Measurements from ENCODE around the gene HOXA11.

Gene HOXA11

GRCh38 chr7:27170426-27171324, 14.4 kb downstream of the HOXA11 start:
- no peaks in the 10 kb centered on the region for H3K4me1 ChIP-seq (ENCODE audit: control insufficient read depth, insufficient read depth, low read length)
- peaks cover 100% of the 10 kb centered on the region for H3K27me3 ChIP-seq (ENCODE audit: control insufficient read depth, insufficient read depth, low read length)
- no peak overlapping the region for H3K4me3 ChIP-seq (ENCODE audit: low read depth, low read length)
- H3K9me3 ChIP-seq (ENCODE audit: control insufficient read depth, insufficient read depth, low read length): no peaks in the 10 kb centered on the region
- no peak overlapping the region for H3K9ac ChIP-seq (ENCODE audit: low read depth, low read length)
- H3K27ac ChIP-seq (ENCODE audit: low read depth, low read length): no peak overlapping the region
- no peaks in the 10 kb centered on the region for H3K36me3 ChIP-seq (ENCODE audit: control insufficient read depth, insufficient read depth, low read length)

GRCh38 chr7:27169658-27170425, 15.2 kb downstream of the HOXA11 start:
- H3K27me3 ChIP-seq (ENCODE audit: control insufficient read depth, insufficient read depth, low read length): peaks cover 100% of the 10 kb centered on the region
- H3K4me3 ChIP-seq (ENCODE audit: low read depth, low read length): no peak overlapping the region
- H3K4me1 ChIP-seq (ENCODE audit: control insufficient read depth, insufficient read depth, low read length): no peaks in the 10 kb centered on the region

GRCh38 chr7:27168265-27168947, 16.6 kb downstream of the HOXA11 start:
- peaks cover 100% of the 10 kb centered on the region for H3K27me3 ChIP-seq (ENCODE audit: control insufficient read depth, insufficient read depth, low read length)
- no peak overlapping the region for H3K9ac ChIP-seq (ENCODE audit: low read depth, low read length)
- no peak overlapping the region for H3K27ac ChIP-seq (ENCODE audit: low read depth, low read length)
- no peaks in the 10 kb centered on the region for H3K9me3 ChIP-seq (ENCODE audit: control insufficient read depth, insufficient read depth, low read length)
- no peaks in the 10 kb centered on the region for H3K4me1 ChIP-seq (ENCODE audit: control insufficient read depth, insufficient read depth, low read length)
- no peak overlapping the region for H3K4me3 ChIP-seq (ENCODE audit: low read depth, low read length)
- no peaks in the 10 kb centered on the region for H3K36me3 ChIP-seq (ENCODE audit: control insufficient read depth, insufficient read depth, low read length)

More at GRCh38 chr7:27169658-27170425, 15.2 kb downstream of the HOXA11 start:
- H3K9ac ChIP-seq (ENCODE audit: low read depth, low read length): no peak overlapping the region
- no peak overlapping the region for H3K27ac ChIP-seq (ENCODE audit: low read depth, low read length)
- no peaks in the 10 kb centered on the region for H3K36me3 ChIP-seq (ENCODE audit: control insufficient read depth, insufficient read depth, low read length)
- no peaks in the 10 kb centered on the region for H3K9me3 ChIP-seq (ENCODE audit: control insufficient read depth, insufficient read depth, low read length)

- peaks cover 100% of the 10 kb centered on the region for H3K27me3 ChIP-seq (ENCODE audit: control insufficient read depth, insufficient read depth, low read length)
- H3K27ac ChIP-seq (ENCODE audit: low read depth, low read length): no peak overlapping the region
- no peaks in the 10 kb centered on the region for H3K36me3 ChIP-seq (ENCODE audit: control insufficient read depth, insufficient read depth, low read length)
- H3K4me3 ChIP-seq (ENCODE audit: low read depth, low read length): no peak overlapping the region
- no peaks in the 10 kb centered on the region for H3K4me1 ChIP-seq (ENCODE audit: control insufficient read depth, insufficient read depth, low read length)
- no peak overlapping the region for H3K9ac ChIP-seq (ENCODE audit: low read depth, low read length)
- H3K9me3 ChIP-seq (ENCODE audit: control insufficient read depth, insufficient read depth, low read length): no peaks in the 10 kb centered on the region
These were observed 17.1 kb downstream of the HOXA11 start for GRCh38 chr7:27167916-27168264.

GRCh38 chr7:27166531-27167505, 18.2 kb downstream of the HOXA11 start:
- no peaks in the 10 kb centered on the region for H3K4me1 ChIP-seq (ENCODE audit: control insufficient read depth, insufficient read depth, low read length)
- H3K36me3 ChIP-seq (ENCODE audit: control insufficient read depth, insufficient read depth, low read length): no peaks in the 10 kb centered on the region
- peaks cover 100% of the 10 kb centered on the region for H3K27me3 ChIP-seq (ENCODE audit: control insufficient read depth, insufficient read depth, low read length)
- H3K9ac ChIP-seq (ENCODE audit: low read depth, low read length): no peak overlapping the region
- no peaks in the 10 kb centered on the region for H3K9me3 ChIP-seq (ENCODE audit: control insufficient read depth, insufficient read depth, low read length)
- H3K4me3 ChIP-seq (ENCODE audit: low read depth, low read length): no peak overlapping the region
- H3K27ac ChIP-seq (ENCODE audit: low read depth, low read length): no peak overlapping the region

GRCh38 chr7:27165996-27166530, 19.0 kb downstream of the HOXA11 start:
- Histone ChIP-seq H3K36me3 (ENCODE audit: control insufficient read depth, insufficient read depth, low read length) (no peaks in the 10 kb centered on the region), H3K27ac (ENCODE audit: low read depth, low read length) (no peak overlapping the region), H3K27me3 (ENCODE audit: control insufficient read depth, insufficient read depth, low read length) (peaks cover 100% of the 10 kb centered on the region), H3K4me3 (ENCODE audit: low read depth, low read length) (no peak overlapping the region), H3K9me3 (ENCODE audit: control insufficient read depth, insufficient read depth, low read length) (no peaks in the 10 kb centered on the region), H3K9ac (ENCODE audit: low read depth, low read length) (no peak overlapping the region), H3K4me1 (ENCODE audit: control insufficient read depth, insufficient read depth, low read length) (no peaks in the 10 kb centered on the region)

GRCh38 chr7:27165089-27165995, 19.7 kb downstream of the HOXA11 start, which contains the start of gene HOXA9:
Gene HOXA9, minus strand, starts transcription at chr7:27165537. Its CDS starts 80 bp downstream, at chr7:27165457.
- Histone ChIP-seq H3K9ac (ENCODE audit: low read depth, low read length) (no peak within 1 kb of the TSS), H3K27me3 (ENCODE audit: control insufficient read depth, insufficient read depth, low read length) (peaks cover 100% of the 10 kb centered on the region), H3K4me3 (ENCODE audit: low read depth, low read length) (no peak within 1 kb of the TSS), H3K9me3 (ENCODE audit: control insufficient read depth, insufficient read depth, low read length) (no peaks in the 10 kb centered on the region), H3K36me3 (ENCODE audit: control insufficient read depth, insufficient read depth, low read length) (no peaks in the 10 kb centered on the region), H3K27ac (ENCODE audit: low read depth, low read length) (no peak within 1 kb of the TSS), H3K4me1 (ENCODE audit: control insufficient read depth, insufficient read depth, low read length) (no peaks in the 10 kb centered on the region)

GRCh38 chr7:27164367-27165088, 20.5 kb downstream of the HOXA11 start:
- peaks cover 100% of the 10 kb centered on the region for H3K27me3 ChIP-seq (ENCODE audit: control insufficient read depth, insufficient read depth, low read length)
- H3K4me1 ChIP-seq (ENCODE audit: control insufficient read depth, insufficient read depth, low read length): no peaks in the 10 kb centered on the region
- H3K9ac ChIP-seq (ENCODE audit: low read depth, low read length): no peak overlapping the region
- H3K4me3 ChIP-seq (ENCODE audit: low read depth, low read length): no peak overlapping the region
- no peaks in the 10 kb centered on the region for H3K9me3 ChIP-seq (ENCODE audit: control insufficient read depth, insufficient read depth, low read length)
- H3K36me3 ChIP-seq (ENCODE audit: control insufficient read depth, insufficient read depth, low read length): no peaks in the 10 kb centered on the region
- no peak overlapping the region for H3K27ac ChIP-seq (ENCODE audit: low read depth, low read length)

- H3K9me3 ChIP-seq (ENCODE audit: control insufficient read depth, insufficient read depth, low read length): no peaks in the 10 kb centered on the region
- no peaks in the 10 kb centered on the region for H3K36me3 ChIP-seq (ENCODE audit: control insufficient read depth, insufficient read depth, low read length)
- no peak overlapping the region for H3K4me3 ChIP-seq (ENCODE audit: low read depth, low read length)
- no peak overlapping the region for H3K9ac ChIP-seq (ENCODE audit: low read depth, low read length)
- H3K27me3 ChIP-seq (ENCODE audit: control insufficient read depth, insufficient read depth, low read length): peaks cover 100% of the 10 kb centered on the region
- no peaks in the 10 kb centered on the region for H3K4me1 ChIP-seq (ENCODE audit: control insufficient read depth, insufficient read depth, low read length)
- no peak overlapping the region for H3K27ac ChIP-seq (ENCODE audit: low read depth, low read length)
These were observed 21.0 kb downstream of the HOXA11 start for GRCh38 chr7:27164045-27164366.

All from HUES48 (cell line).